Astrocyte of the spinal cord (primary cell): ENCODE measurements around the gene TRIM26.
A peak's percentile ranks its signal among the peaks of the same experiment; 100 is the strongest.

Experiments
- DNase-seq: peaks from one replicate; pipeline ENCODE4 v3.0.0; 2011; ENCODE audit warnings: low read depth, low spot score
- H3K4me3 ChIP-seq: 2 replicates; pipeline ENCODE4 v1.5.1; 2011; ENCODE audit warnings: low read depth, mild to moderate bottlenecking, low read length, moderate library complexity
- in situ Hi-C: cut with HindIII; loops from 2 replicates; pipeline ENCODE4 v1.10.0; 2017; ENCODE audit warnings: low sequenced_read_pairs
- TF ChIP-seq, protein P1 (sequence below): IDR thresholded peaks from 2 replicates; pipeline ENCODE4 v1.5.1; 2012; ENCODE audit warnings: low read depth, mild to moderate bottlenecking, low read length, inconsistent platforms

Gene TRIM26

DNA sequence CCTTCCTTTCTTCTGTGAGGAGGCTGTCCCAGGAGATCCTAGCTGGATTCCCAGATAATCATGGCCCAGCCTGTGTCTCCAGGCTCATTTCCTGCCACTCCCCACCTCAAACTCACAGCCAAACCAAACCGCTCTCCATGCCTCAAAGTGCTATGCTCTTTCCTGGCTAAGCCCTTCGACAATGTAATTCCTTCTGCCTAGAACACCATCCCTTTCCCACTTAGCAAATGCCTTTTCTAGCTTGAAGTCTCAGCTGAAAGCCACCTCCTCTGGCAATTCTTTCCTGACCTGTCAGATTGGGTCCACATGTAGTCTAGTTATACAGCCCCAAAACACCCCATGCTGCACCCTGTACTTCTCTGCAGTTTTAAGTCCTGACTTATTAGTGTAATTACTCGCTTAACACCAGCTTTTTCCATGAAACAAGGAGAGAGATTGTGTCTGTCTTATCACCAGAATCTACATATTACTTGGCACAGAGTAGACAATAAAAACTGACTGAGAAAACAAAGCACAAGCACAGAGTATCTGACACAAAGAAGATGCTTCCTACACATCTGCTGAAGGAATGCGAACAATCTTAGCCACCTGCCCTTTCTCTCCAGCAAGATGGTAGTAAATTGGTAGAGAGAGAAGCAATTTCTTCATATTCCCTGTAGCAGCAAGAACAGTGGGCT, 5.4 kb downstream of the TRIM26 start:
- in situ Hi-C loops, result no loop called here
- H3K4me3 ChIP-seq, result no peak overlapping the region
- DNase-seq, result no peak
- TF ChIP-seq, protein P1, sequence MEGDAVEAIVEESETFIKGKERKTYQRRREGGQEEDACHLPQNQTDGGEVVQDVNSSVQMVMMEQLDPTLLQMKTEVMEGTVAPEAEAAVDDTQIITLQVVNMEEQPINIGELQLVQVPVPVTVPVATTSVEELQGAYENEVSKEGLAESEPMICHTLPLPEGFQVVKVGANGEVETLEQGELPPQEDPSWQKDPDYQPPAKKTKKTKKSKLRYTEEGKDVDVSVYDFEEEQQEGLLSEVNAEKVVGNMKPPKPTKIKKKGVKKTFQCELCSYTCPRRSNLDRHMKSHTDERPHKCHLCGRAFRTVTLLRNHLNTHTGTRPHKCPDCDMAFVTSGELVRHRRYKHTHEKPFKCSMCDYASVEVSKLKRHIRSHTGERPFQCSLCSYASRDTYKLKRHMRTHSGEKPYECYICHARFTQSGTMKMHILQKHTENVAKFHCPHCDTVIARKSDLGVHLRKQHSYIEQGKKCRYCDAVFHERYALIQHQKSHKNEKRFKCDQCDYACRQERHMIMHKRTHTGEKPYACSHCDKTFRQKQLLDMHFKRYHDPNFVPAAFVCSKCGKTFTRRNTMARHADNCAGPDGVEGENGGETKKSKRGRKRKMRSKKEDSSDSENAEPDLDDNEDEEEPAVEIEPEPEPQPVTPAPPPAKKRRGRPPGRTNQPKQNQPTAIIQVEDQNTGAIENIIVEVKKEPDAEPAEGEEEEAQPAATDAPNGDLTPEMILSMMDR, result no peak

DNA sequence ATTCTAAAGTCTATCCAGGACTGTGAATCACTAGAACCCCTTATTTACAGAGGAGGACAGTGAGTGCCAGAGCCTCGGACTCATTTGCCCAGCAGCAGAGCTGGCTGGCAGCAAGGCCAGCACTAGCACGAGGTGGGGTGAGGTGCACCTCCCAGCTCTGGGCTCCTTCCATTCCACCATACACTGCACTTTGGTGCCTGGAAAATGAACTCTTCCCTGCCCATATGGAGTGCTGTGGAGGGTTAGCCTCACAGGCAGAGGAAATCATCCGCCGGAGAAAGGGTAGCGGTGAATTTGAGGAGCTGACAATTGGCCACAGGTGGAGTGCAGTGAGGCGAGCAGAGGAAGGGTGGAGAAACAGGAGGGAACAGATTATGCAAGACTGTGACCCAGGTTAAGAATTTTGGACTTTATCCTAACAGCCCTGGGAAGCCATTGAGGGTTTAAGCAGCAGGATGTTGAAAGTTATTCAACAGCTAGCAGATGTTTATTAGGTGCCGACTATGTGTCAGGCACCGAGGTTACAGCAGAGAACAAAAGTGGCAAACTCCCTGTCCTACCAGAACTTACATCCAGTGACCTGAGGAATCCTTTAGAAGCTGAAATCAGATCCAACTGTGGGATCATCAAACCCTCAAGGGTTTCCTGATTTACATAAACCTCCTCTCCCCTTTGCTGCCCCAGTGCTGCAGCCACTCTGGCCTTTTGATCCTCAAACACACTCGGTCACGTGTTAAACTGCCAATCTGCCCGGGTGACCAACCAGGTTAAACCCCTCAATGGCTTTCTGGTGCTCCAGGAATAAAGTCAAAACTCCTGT, 6.2 kb downstream of the TRIM26 start:
- no peak overlapping the region for H3K4me3 ChIP-seq
- peak; percentile 13 for DNase-seq
- in situ Hi-C loops, result no loop called here
- TF ChIP-seq, protein P1, result no peak

DNA sequence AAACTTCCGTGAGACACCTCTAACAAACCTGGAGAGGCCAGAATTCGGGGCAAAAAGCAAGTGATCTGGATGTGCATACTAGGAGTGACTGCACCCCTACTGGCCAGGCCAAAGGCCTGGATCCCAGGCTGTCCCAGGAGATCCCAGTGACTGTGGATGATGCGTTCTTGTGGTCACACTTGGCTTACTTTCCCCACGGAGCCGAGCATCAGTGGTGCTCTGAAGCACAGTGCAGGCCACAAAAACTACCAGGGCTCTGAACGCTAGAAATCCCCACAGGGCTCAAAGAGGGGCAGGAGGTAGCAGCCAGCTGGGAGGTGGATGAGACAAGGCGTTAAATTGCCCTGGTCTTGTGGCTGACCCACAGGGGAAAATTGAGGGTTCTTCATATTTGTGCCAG, 7.1 kb downstream of the TRIM26 start:
- DNase-seq, result peak; percentile 23
- in situ Hi-C loops, result no loop called here
- TF ChIP-seq, protein P1, result no peak
- H3K4me3 ChIP-seq, result no peak overlapping the region

DNA sequence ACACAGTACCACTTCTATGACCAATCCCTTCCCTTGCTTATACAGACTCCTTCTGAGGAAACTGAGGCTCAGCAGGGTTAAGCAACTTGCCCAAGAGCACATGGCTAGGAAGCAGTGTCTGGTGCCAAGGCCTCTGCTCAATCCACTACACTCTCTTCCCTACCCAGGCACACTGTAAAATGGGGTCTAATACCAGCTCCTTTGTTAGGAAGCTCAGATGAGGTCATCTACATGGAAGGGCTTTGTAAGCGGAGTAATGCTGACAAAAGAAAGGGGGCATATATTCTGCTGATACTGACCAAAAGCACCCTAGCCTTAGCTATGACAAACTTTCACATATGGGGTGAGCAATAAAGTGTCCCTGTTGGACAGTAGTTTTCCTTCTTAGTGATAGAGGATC, 9.1 kb downstream of the TRIM26 start:
- no peak for DNase-seq
- in situ Hi-C loops, result no loop called here
- no peak overlapping the region for H3K4me3 ChIP-seq
- TF ChIP-seq, protein P1, result no peak

- no peak for DNase-seq
- in situ Hi-C loops, result no loop called here
- TF ChIP-seq, protein P1, result no peak
- no peak overlapping the region for H3K4me3 ChIP-seq
Observed at GRCh38 chr6:30202366-30202765, 10.8 kb downstream of the TRIM26 start.

- TF ChIP-seq, protein P1, result no peak
- in situ Hi-C loops, result no loop called here
- H3K4me3 ChIP-seq, result no peak overlapping the region
- DNase-seq, result no peak
Observed at GRCh38 chr6:30200551-30201281, 12.5 kb downstream of the TRIM26 start.
